K562 (cell line): ENCODE results near the gene SPON1.

Experiments
- BCL6 ChIP-seq: fragments of 250-450 bp; sonication (Bioruptor Pico); IDR thresholded peaks from 2 replicates; pipeline ENCODE4 v1.4.0; 2020
- EZH2 ChIP-seq: IDR thresholded peaks from 2 replicates; pipeline ENCODE4 v1.6.1; 2012; ENCODE audit warnings: low read depth, mild to moderate bottlenecking, inconsistent platforms, low read length, borderline replicate concordance
- JUN ChIP-seq, 2 experiments: sonication (generic) in 1 of 2; formaldehyde crosslinking in 1 of 2; IDR thresholded peaks; 2 replicates each; pipeline versions ENCODE4 v1.6.1 to v1.8.0; 2012 to 2022; ENCODE audit warnings: borderline replicate concordance in 2 of 2, mild to moderate bottlenecking in 2 of 2, improper control_type of control experiment in 1 of 2, low read depth in 1 of 2, low read length in 1 of 2, missing genetic modification reagents in 1 of 2
- MEF2A ChIP-seq: IDR thresholded peaks from 2 replicates; pipeline ENCODE4 v1.6.1; 2011; ENCODE audit warnings: low read depth, mild to moderate bottlenecking, low read length, moderate library complexity; ENCODE audit not compliant: control insufficient read depth
- PHF8 ChIP-seq: fragments of 200-600 bp; sonication (generic); IDR thresholded peaks from 2 replicates; pipeline ENCODE4 v1.6.1; 2012; ENCODE audit warnings: mixed run types, mild to moderate bottlenecking, inconsistent platforms, low read length, moderate library complexity, borderline replicate concordance
- POLR2A ChIP-seq: fragments of 450-650 bp; conservative IDR thresholded peaks from 2 replicates; pipeline ENCODE4 v1.6.1; 2016
- POLR2AphosphoS2 ChIP-seq: IDR thresholded peaks from 2 replicates; pipeline ENCODE4 v1.6.1; 2012; ENCODE audit warnings: low read length, improper control_type of control experiment
- RBM15 ChIP-seq: fragments of 200-400 bp; formaldehyde crosslinking; IDR thresholded peaks from 2 replicates; pipeline ENCODE4 v1.6.1; 2018; ENCODE audit warnings: mild to moderate bottlenecking, low read length, moderate library complexity; ENCODE audit not compliant: insufficient read depth
- SNRNP70 ChIP-seq: fragments of 200-400 bp; formaldehyde crosslinking; optimal IDR thresholded peaks from 2 replicates; pipeline ENCODE3; 2017; ENCODE audit warnings: low read depth, low read length
- THRAP3 ChIP-seq: fragments of 450-650 bp; IDR thresholded peaks from 2 replicates; pipeline ENCODE4 v1.6.1; 2016; ENCODE audit warnings: mild to moderate bottlenecking, inconsistent platforms, borderline replicate concordance
- ZNF3 ChIP-seq: fragments of 250-450 bp; sonication (Bioruptor Pico); IDR thresholded peaks from 2 replicates; pipeline ENCODE4 v1.5.0; 2021; ENCODE audit warnings: mild to moderate bottlenecking, moderate library complexity
- TF ChIP-seq, protein P1 (sequence below): sonication (generic); formaldehyde crosslinking; IDR thresholded peaks from 2 replicates; pipeline ENCODE4 v1.5.0; 2020; ENCODE audit warnings: missing genetic modification reagents

DNA sequence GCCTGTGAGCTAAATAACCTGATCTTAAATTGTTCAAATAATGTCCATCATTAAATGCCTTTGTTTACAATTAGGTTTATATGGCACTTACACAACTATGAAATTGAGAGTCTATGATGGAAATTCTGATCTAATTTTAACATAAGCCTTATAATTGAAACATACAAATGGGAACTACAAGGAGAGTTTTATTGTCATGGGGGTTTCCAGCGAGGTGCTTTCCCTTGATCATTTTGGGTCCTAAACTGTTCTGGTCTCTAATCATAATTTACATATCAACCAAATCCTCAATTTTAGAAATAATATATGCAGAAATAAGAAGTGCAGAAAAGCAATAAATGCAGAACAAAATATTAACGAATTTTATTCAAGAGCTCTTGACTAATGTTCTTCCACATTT is 351.6 kb downstream of the SPON1 start:
- no peak for TF ChIP-seq SNRNP70
- no peak for TF ChIP-seq ZNF3
- TF ChIP-seq RBM15: no peak
- TF ChIP-seq POLR2AphosphoS2: no peak
- no peak for TF ChIP-seq MEF2A
- no peak for TF ChIP-seq EZH2
- no peak for TF ChIP-seq BCL6
- TF ChIP-seq JUN (IDR thresholded peaks at IDR 0.05; ENCODE audit: borderline replicate concordance, low read depth, low read length): no peak
- no peak for TF ChIP-seq JUN (CRISPR knock-in tag; IDR thresholded peaks at IDR 0.05; ENCODE audit: borderline replicate concordance)
- TF ChIP-seq, protein P1, sequence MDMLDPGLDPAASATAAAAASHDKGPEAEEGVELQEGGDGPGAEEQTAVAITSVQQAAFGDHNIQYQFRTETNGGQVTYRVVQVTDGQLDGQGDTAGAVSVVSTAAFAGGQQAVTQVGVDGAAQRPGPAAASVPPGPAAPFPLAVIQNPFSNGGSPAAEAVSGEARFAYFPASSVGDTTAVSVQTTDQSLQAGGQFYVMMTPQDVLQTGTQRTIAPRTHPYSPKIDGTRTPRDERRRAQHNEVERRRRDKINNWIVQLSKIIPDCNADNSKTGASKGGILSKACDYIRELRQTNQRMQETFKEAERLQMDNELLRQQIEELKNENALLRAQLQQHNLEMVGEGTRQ (CRISPR knock-in tag): no peak
- TF ChIP-seq PHF8: no peak
- TF ChIP-seq THRAP3: no peak
- TF ChIP-seq POLR2A: no peak
